Esophagus mucosa (tissue), 1 donor: Measurements from ENCODE around the gene AKT1S1. TPM values are rescaled to one million over a fixed set of nuclear protein-coding genes. Genes with fewer than 3 reads are reported as not detected.

Experiments used
- ATAC-seq: fragments of 200-7000 bp; cut with Tn5 transposase; one replicate; pipeline ENCODE4 v1.9.1; 2020
- total RNA-seq: library from RNA; stranded (reverse); gene quantifications from one replicate; pipeline ENCODE4 v1.2.4, GENCODE V29; 2023
- donor health status: DM: yes; HTN: yes; CAD: no.

AKT1S1 gene
- total RNA-seq, 1 donor from 2014 or later = 32.7 TPM

GRCh38 chr19:49907745-49908446, 30.7 kb upstream of the AKT1S1 start:
- peak; percentile 23 for ATAC-seq

GRCh38 chr19:49906879-49907564, 29.9 kb upstream of the AKT1S1 start:
- peak; percentile 13 for ATAC-seq

GRCh38 chr19:49904136-49904535, 27.0 kb upstream of the AKT1S1 start:
- ATAC-seq = no peak

- ATAC-seq = peak; percentile 35
These were observed 19.9 kb upstream of the AKT1S1 start, which contains the start of gene IL4I1 for GRCh38 chr19:49896863-49897621. Gene IL4I1, minus strand, starts transcription at chr19:49896887. Its CDS starts 727 bp downstream, at chr19:49896160.

- peak; percentile 5 for ATAC-seq
These were observed 18.6 kb upstream of the AKT1S1 start for GRCh38 chr19:49895566-49896297.

- ATAC-seq = no peak
These were observed 17.9 kb upstream of the AKT1S1 start for GRCh38 chr19:49894879-49895565.

GRCh38 chr19:49894011-49894664, 17.0 kb upstream of the AKT1S1 start:
- no peak for ATAC-seq

GRCh38 chr19:49892716-49893115, 15.6 kb upstream of the AKT1S1 start:
- no peak for ATAC-seq

- no peak for ATAC-seq
These were observed 14.2 kb upstream of the AKT1S1 start for GRCh38 chr19:49891393-49891792.

GRCh38 chr19:49890349-49891311, 13.5 kb upstream of the AKT1S1 start:
- peak; percentile 67 for ATAC-seq

GRCh38 chr19:49889687-49890348, 12.7 kb upstream of the AKT1S1 start:
- ATAC-seq = peak; percentile 61

- ATAC-seq = no peak
These were observed 12.0 kb upstream of the AKT1S1 start for GRCh38 chr19:49889038-49889686.

GRCh38 chr19:49888510-49888824, 11.3 kb upstream of the AKT1S1 start:
- no peak for ATAC-seq

GRCh38 chr19:49887665-49888509, 10.7 kb upstream of the AKT1S1 start:
- no peak for ATAC-seq

- no peak for ATAC-seq
These were observed 10.0 kb upstream of the AKT1S1 start for GRCh38 chr19:49887037-49887664.

GRCh38 chr19:49884760-49885159, 7.6 kb upstream of the AKT1S1 start:
- ATAC-seq = no peak

GRCh38 chr19:49884109-49884508, 7.0 kb upstream of the AKT1S1 start:
- no peak for ATAC-seq

- no peak for ATAC-seq
These were observed 5.9 kb upstream of the AKT1S1 start for GRCh38 chr19:49883094-49883493.
